Measurements from ENCODE around the gene CYB5A.
"Not testable (repeated sequence)": the region's sequence is repeated elsewhere in the genome, so short reads cannot be mapped to it uniquely, and the experiment has no call there.

CYB5A gene

DNA sequence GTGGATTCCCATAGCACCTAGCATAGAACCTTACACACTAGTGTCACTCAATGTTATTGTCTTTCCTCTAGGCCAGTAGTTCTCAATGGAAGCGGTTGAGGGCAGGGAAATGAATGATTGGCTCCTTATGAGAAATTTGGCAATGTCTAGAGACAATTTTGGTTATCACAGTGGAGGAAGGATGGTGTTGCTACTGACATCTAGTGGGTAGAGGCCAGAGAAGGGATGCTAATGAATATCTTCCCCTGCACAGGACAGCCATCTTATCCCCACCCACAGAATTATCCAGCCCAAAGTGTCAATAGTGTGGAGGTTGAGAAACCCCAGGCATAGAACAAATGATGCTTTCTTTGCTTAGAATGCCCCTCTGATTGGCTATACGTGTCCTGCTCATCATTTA lies 39.6 kb upstream of the CYB5A start:
- TF ChIP-seq, protein P1, sequence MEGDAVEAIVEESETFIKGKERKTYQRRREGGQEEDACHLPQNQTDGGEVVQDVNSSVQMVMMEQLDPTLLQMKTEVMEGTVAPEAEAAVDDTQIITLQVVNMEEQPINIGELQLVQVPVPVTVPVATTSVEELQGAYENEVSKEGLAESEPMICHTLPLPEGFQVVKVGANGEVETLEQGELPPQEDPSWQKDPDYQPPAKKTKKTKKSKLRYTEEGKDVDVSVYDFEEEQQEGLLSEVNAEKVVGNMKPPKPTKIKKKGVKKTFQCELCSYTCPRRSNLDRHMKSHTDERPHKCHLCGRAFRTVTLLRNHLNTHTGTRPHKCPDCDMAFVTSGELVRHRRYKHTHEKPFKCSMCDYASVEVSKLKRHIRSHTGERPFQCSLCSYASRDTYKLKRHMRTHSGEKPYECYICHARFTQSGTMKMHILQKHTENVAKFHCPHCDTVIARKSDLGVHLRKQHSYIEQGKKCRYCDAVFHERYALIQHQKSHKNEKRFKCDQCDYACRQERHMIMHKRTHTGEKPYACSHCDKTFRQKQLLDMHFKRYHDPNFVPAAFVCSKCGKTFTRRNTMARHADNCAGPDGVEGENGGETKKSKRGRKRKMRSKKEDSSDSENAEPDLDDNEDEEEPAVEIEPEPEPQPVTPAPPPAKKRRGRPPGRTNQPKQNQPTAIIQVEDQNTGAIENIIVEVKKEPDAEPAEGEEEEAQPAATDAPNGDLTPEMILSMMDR (IDR thresholded peaks at IDR 0.05; ENCODE audit: borderline replicate concordance, insufficient read depth, low read depth, low read length): peak; percentile 40
- H3K4me3 ChIP-seq (ENCODE audit: low read depth, low read length): no peak overlapping the region

DNA sequence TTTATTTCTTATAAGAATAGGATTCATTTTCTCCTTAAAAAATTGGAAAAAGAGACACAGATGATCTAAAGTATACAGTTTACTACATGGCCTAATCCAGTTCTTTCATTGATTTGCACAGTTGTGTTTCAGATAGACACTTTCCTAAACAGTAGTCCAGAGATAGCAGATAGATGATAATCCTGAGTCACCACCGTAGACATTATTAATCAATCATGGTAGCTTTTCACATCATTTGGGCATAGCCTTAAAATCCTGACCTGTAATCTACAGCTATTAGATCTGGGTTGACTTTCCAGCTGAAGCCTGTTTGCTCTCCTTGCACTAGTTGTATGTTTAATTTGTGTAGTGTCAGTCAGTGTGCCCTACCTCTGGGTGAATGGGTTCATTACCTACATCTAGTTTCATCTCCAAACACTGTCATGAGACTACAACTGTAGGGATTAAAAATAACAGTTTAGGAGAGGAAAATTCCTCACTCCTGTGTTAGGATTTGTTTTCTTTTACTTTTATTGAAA lies 38.0 kb upstream of the CYB5A start:
- no peak overlapping the region for H3K4me3 ChIP-seq (ENCODE audit: low read depth, low read length)
- TF ChIP-seq, protein P1 (IDR thresholded peaks at IDR 0.05; ENCODE audit: borderline replicate concordance, insufficient read depth, low read depth, low read length): no peak

DNA sequence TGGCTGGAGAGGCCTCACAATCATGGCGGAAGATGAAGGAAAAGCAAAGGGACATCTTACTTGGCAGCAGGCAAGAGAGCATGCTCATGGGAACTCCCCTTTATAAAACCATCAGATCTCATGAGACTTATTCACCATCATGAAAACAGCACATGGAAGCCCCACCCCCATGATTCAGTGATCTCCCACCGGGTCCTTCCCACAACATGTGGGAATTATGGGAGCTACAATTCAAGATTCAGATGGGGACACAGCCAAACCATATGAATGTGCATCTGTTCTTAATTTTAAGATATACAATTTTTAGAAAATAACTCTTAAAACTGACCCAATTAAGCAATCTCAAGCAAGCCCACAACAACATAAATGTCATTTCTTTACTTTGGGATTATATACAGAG lies 36.4 kb upstream of the CYB5A start:
- no peak overlapping the region for H3K4me3 ChIP-seq (ENCODE audit: low read depth, low read length)
- TF ChIP-seq, protein P1 (IDR thresholded peaks at IDR 0.05; ENCODE audit: borderline replicate concordance, insufficient read depth, low read depth, low read length): no peak

DNA sequence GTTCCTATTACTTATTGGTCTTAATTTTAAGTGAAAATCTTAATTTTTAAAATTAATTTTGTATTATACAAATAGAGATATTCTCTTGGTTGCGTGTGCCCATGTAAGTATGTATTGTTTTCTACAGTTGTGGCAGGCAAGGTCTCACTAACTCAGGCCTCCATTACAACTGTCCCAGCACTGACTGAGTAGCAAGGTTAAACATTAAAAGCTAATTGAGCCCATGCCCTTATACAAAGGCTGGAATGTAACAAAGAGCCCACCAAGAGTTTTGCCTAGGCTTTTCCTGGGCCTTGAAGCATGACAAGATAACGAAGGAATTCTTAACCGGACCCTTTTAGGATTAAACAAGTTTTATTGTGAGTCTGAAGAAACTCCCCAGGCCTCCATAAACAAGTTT lies 35.0 kb upstream of the CYB5A start:
- not testable (repeated sequence) for H3K4me3 ChIP-seq (ENCODE audit: low read depth, low read length)

DNA sequence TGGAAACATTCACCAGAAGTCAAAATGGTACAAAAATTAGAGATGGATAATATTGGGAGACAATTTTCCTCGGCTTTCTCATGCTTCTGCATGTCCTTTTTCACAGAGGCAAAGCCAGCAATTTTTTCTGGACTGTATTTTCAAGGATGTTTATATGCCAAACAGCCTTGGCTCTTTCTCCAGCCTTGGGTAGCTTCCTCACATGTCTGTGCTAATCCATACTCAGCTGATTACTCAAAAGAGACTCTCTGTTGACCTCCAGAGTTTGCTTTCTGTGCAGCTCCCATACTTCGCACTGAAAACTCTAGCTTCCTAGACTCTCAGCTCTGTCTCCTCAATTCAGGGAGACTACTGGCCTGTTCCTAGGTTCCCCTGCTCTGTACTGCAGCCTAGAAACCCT lies 34.5 kb upstream of the CYB5A start:
- TF ChIP-seq, protein P1 (IDR thresholded peaks at IDR 0.05; ENCODE audit: borderline replicate concordance, insufficient read depth, low read depth, low read length): no peak
- H3K4me3 ChIP-seq (ENCODE audit: low read depth, low read length): no peak overlapping the region

DNA sequence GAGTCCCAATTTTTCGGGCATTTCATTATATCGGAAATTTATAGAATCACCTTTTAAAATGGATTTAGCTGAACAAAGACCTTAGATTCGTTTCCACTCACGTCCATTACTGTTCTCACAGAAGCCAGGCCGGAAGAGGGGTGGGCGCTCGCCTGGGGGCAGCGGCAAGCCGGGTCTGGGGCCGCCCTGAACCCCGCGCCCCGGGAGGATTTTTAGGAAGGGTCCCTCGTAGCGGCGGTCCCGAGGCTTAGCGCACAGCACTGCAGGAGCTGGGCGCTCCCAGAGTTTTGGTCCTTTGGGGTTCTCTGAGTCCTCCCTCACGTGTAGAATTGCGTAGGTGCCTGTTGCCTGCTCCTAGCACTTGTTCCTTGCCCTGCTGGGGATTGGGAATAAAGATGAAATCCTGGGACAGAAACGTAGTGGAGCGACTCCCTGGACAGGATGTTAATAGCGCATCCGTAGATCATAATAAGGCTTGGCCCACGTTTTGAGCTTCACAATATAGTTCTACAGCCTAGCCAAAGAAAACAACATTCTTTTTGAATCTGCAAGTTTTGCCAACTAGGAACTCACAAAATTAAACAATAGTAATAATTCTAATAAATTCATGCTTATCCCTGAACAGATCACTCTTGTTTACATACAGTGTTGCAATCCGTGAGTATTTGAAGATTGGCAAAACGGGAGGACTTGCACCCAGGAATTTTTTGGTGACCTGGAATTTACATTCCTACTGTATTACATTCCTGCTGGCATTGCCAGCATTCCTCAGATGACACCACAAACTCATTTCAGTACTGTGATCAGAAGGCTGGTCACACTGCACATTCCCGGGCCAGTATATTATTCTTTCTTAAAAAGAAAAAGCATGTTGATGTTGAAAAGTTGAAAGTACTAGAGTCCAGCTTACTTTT lies 24.8 kb upstream of the CYB5A start:
- H3K4me3 ChIP-seq (ENCODE audit: low read depth, low read length): no peak overlapping the region
- TF ChIP-seq, protein P1 (IDR thresholded peaks at IDR 0.05; ENCODE audit: borderline replicate concordance, insufficient read depth, low read depth, low read length): no peak

DNA sequence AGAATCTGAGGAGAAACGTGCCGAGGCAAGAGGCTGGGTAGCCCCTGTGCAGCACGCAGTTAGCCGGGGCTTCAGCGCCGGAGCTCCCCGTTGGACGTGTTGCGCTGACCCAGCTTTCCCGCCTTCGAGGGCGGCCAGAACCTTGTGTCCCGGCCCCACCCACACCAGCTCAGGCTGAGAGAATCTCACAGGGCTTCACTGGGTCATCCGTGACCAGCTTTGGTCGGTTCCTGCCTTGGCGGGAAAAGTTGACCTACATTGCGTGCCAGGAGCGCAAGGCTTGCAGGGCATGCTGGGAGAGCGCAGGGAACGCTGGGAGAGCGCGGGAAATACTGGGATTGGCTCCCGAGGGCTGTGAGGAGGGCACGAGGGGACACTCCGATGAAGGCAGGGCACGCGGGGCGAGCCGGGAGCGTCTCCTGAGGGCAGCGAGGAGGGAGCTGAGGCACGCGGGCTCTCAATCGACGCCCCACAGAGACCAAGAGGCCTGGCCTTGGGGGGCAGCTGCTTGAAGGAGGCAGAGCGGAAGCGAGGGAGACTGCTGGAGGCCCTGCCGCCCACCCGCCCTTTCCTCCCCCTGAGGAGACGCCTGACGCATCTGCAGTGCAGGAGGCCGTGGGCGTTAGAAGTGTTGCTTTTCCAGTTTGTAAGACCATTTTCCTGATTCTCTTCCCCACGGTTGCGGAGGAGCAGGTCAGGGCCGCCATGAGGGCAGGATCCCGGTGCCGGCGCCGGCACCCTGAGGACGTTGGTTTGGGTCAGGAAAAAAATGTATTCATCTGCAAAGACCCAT lies 23.9 kb upstream of the CYB5A start, which contains the start of gene C18orf63:
TSS of gene C18orf63 (plus strand) at position 376 of the 793 bp plus-strand sequence. CDS start 2,027 bp downstream, outside the sequence.
- H3K4me3 ChIP-seq (ENCODE audit: low read depth, low read length): no peak within 1 kb of the TSS
- TF ChIP-seq, protein P1 (IDR thresholded peaks at IDR 0.05; ENCODE audit: borderline replicate concordance, insufficient read depth, low read depth, low read length): no peak
